HG03342 (cell line): ENCODE data around the gene RBM33.
"Not testable (repeated sequence)": the region's sequence is repeated elsewhere in the genome, so short reads cannot be mapped to it uniquely, and the experiment has no call there.

Experiments used
- ATAC-seq: cut with Tn5 transposase; IDR thresholded peaks from one replicate; pipeline ENCODE4 v1.9.1; 2021; ENCODE audit warnings: mild to moderate bottlenecking, moderate library complexity; ENCODE audit not compliant: unreplicated experiment

RBM33 gene

GRCh38 chr7:155644178-155644970 lies at the start of gene RBM33:
Gene RBM33, plus strand, starts transcription at chr7:155644661. Its CDS starts 216 bp downstream, at chr7:155644877.
- ATAC-seq: peak; percentile 75

- no peak for ATAC-seq
These were observed 49.5 kb upstream of the RBM33 start for GRCh38 chr7:155594961-155595366.

- no peak for ATAC-seq
These were observed 46.7 kb upstream of the RBM33 start for GRCh38 chr7:155597753-155598140.

- ATAC-seq: peak; percentile 81
These were observed 45.7 kb upstream of the RBM33 start for GRCh38 chr7:155598810-155599210.

GRCh38 chr7:155602156-155602555 lies 42.3 kb upstream of the RBM33 start:
- no peak for ATAC-seq

GRCh38 chr7:155602750-155603149 lies 41.7 kb upstream of the RBM33 start:
- ATAC-seq: no peak

- no peak for ATAC-seq
These were observed 41.1 kb upstream of the RBM33 start for GRCh38 chr7:155603205-155603857.

- no peak for ATAC-seq
These were observed 40.5 kb upstream of the RBM33 start for GRCh38 chr7:155603858-155604503.

- no peak for ATAC-seq
These were observed 39.9 kb upstream of the RBM33 start for GRCh38 chr7:155604504-155604997.

- no peak for ATAC-seq
These were observed 35.3 kb upstream of the RBM33 start for GRCh38 chr7:155609185-155609584.

GRCh38 chr7:155610633-155611193 lies 33.7 kb upstream of the RBM33 start:
- no peak for ATAC-seq

GRCh38 chr7:155611808-155612447 lies 32.5 kb upstream of the RBM33 start:
- ATAC-seq: no peak

- no peak for ATAC-seq
These were observed 31.8 kb upstream of the RBM33 start for GRCh38 chr7:155612658-155613057.

- not testable (repeated sequence) for ATAC-seq
These were observed 29.4 kb upstream of the RBM33 start for GRCh38 chr7:155615085-155615484.

GRCh38 chr7:155618708-155619633 lies 25.5 kb upstream of the RBM33 start:
- no peak for ATAC-seq

- ATAC-seq: no peak
These were observed 24.7 kb upstream of the RBM33 start for GRCh38 chr7:155619634-155620271.

GRCh38 chr7:155620497-155620896 lies 24.0 kb upstream of the RBM33 start:
- no peak for ATAC-seq

GRCh38 chr7:155621418-155621980 lies 23.0 kb upstream of the RBM33 start:
- no peak for ATAC-seq

- ATAC-seq: no peak
These were observed 20.0 kb upstream of the RBM33 start for GRCh38 chr7:155624412-155624811.
